K562 treated with DMSO at 1 percent for 48 hours (cell line): ENCODE measurements around the gene GIMAP5. TPM values are rescaled to one million over a fixed set of nuclear protein-coding genes. Genes with fewer than 3 reads are reported as not detected.

Source experiments
- total RNA-seq: library from RNA; unstranded; fragments of 300-600 nt; gene quantifications from 2 replicates; pipeline ENCODE4 v1.2.3, GENCODE V29; 2022; ENCODE audit warnings: low replicate concordance; ENCODE audit errors: extremely low read depth

GIMAP5 gene
- total RNA-seq, result not detected in 2 replicates

GRCh38 chr7:150737265-150738055 lies at the start of gene GIMAP5:
Gene GIMAP5 (plus strand): TSS chr7:150737418. CDS start chr7:150740885, 3,467 bp downstream.

GRCh38 chr7:150716368-150716767 lies 20.9 kb upstream of the GIMAP5 start, which contains the start of gene GIMAP1:
Gene GIMAP1 (plus strand): TSS chr7:150716613. CDS start chr7:150719048, 2,435 bp downstream.

Other genes with a start within 250 kb of the GIMAP5 start
- gene GIMAP7, start 222.5 kb upstream of the GIMAP5 start, total RNA-seq, result not detected in 2 replicates
- gene GIMAP4, start 170.0 kb upstream of the GIMAP5 start, total RNA-seq, result not detected in 2 replicates
- gene GIMAP6, start 105.0 kb upstream of the GIMAP5 start, total RNA-seq, result not detected in 2 replicates
- gene GIMAP2, start 51.7 kb upstream of the GIMAP5 start, total RNA-seq, result not detected in 2 replicates
- gene GIMAP1, start 20.8 kb upstream of the GIMAP5 start, total RNA-seq, result not detected in 2 replicates
- gene TMEM176B, start 62.9 kb downstream of the GIMAP5 start, total RNA-seq, result not detected in 2 replicates
- not detected in 2 replicates for gene TMEM176A, start 63.4 kb downstream of the GIMAP5 start, total RNA-seq
- not detected in 2 replicates for gene AOC1, start 115.1 kb downstream of the GIMAP5 start, total RNA-seq
- gene KCNH2, start 240.9 kb downstream of the GIMAP5 start, total RNA-seq, result not detected in 2 replicates